ENCODE results near the gene HUNK.

The HUNK gene

DNA sequence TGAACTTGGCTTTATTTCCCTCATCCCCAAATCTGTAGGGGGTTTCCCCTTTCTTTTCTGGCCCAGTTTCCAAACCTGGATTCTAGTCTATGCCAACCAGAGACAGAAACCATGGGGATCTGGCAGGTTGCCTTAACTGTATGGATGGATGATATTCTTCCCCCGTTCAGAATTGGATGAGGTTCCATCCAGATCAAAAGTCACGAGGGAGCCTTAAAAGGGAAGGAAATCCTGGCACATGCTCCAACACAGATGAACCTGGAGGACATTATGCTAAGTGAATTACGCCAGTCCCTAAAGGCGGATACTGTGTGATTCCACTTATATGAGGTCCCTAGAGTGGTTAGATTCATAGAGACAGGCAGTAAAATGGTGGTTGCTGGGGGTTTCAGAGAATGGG lies 124.4 kb downstream of the HUNK start:
- TF ChIP-seq, protein P1, sequence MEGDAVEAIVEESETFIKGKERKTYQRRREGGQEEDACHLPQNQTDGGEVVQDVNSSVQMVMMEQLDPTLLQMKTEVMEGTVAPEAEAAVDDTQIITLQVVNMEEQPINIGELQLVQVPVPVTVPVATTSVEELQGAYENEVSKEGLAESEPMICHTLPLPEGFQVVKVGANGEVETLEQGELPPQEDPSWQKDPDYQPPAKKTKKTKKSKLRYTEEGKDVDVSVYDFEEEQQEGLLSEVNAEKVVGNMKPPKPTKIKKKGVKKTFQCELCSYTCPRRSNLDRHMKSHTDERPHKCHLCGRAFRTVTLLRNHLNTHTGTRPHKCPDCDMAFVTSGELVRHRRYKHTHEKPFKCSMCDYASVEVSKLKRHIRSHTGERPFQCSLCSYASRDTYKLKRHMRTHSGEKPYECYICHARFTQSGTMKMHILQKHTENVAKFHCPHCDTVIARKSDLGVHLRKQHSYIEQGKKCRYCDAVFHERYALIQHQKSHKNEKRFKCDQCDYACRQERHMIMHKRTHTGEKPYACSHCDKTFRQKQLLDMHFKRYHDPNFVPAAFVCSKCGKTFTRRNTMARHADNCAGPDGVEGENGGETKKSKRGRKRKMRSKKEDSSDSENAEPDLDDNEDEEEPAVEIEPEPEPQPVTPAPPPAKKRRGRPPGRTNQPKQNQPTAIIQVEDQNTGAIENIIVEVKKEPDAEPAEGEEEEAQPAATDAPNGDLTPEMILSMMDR (IDR thresholded peaks at IDR 0.05; ENCODE audit: low read depth, low read length) = no peak
- no peak overlapping the region for H3K4me3 ChIP-seq (ENCODE audit: low read depth, low read length)

DNA sequence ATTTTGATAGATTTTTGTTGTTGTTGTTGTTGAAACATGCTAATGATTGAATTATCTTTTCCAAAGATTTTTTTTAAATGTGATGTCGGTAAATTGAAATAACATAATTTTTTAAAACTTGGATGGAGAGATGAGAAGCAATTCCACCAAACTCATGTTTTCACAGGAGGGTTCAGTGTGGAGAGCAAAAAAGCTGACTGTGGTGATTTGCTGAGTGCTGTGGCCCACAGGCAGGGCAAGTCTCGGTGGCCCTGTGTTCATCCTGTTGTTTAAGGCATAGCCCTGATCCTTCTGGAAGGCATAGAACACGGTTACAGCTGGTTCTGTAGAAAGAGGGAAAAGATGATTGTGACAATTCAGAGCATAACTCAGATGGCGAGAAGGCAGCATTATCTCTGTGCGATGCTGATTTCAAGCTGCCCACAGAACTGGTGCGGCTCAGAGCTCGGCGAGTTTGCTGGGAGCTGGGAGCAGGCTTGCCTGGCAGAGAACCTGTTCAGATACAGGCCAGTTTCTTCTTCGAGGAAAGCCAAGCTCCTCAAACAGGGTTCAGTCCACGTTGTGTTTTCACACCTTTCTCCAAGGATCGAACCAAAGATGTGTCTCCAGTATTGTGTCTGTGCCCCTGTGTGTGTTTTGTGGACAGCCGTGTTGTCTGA lies 127.1 kb downstream of the HUNK start:
- TF ChIP-seq, protein P1 (IDR thresholded peaks at IDR 0.05; ENCODE audit: low read depth, low read length) = no peak
- no peak overlapping the region for H3K4me3 ChIP-seq (ENCODE audit: low read depth, low read length)

DNA sequence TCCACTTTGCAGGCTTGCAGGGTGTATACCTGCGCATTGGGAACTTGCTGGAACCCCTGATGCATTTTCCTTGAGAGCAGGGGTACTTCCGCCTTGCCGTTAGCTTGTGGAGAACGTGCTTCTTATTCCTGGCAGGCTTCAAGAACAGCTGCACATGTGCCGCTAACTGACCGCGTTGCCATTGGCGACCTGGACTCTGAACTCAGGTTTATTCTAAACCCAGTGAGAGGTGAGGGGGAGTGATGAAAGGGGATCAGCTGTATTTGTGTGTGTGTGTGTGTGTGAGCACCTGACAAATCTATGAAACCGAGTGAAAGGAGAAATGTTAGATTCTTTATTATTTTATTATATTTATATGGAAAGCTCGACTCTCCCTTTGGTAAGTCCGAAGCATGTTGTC lies 128.6 kb downstream of the HUNK start:
- TF ChIP-seq, protein P1 (IDR thresholded peaks at IDR 0.05; ENCODE audit: low read depth, low read length) = no peak
- no peak overlapping the region for H3K4me3 ChIP-seq (ENCODE audit: low read depth, low read length)

DNA sequence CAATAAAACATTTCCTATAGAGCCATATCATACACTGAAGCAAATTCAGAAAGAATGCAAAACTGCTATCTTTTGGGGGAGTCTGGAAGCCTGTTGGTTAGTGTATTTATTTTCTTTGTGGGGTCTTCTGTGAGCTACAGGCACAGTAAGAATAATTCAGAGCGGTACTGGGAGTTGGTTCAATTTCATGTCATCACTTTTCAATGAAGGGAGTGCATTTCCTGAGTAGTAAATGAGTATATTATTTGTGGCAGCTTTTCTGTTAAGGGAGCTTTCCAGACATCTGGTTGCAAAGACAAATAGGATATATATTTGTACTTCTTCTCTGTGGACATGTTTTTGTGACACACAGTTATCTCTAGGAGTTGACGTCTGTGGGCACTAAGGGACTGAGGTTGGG lies 130.6 kb downstream of the HUNK start:
- no peak overlapping the region for H3K4me3 ChIP-seq (ENCODE audit: low read depth, low read length)
- TF ChIP-seq, protein P1 (IDR thresholded peaks at IDR 0.05; ENCODE audit: low read depth, low read length) = no peak

DNA sequence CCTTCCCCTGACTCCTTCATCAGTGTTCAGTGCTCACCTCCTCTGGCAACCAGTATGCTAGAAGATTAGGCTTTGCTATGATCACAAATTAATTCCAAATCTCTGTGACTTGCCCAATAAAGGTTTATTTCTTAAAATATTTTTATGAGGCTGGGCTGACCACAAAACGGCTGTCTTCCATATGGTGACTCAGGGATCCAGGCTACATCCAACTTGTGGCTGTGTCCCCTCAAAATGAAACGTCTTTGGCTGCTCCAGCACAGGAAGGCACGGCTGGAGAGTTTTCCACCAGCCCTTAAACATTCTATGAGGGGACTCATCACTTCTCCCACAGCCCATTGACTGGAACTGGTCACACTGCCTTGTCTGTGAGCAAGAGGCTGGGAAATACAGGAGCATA lies 131.5 kb downstream of the HUNK start:
- TF ChIP-seq, protein P1 (IDR thresholded peaks at IDR 0.05; ENCODE audit: low read depth, low read length) = no peak

DNA sequence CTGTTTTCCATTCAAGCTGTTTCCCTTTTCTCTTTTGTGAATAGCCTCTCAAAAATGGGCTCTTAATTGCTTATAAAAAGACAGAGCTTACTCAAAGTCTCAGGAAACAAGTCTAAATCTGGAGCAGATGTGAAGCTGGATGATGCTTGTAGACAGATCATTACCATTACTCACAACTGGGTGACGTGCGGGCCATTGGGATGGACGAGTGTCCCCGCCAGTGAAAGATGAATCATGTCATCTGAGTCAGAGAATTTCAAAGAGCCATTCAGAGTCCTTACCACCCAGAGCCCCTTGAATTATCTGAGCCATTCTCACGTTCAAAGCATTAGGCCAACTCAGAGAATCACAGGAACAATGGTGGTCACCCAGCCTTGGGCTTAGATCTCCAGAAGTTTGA lies 134.6 kb downstream of the HUNK start:
- TF ChIP-seq, protein P1 (IDR thresholded peaks at IDR 0.05; ENCODE audit: low read depth, low read length) = no peak
- no peak overlapping the region for H3K4me3 ChIP-seq (ENCODE audit: low read depth, low read length)

More for the DNA sequence above, 131.5 kb downstream of the HUNK start:
- H3K4me3 ChIP-seq (ENCODE audit: low read depth, low read length) = no peak overlapping the region

DNA sequence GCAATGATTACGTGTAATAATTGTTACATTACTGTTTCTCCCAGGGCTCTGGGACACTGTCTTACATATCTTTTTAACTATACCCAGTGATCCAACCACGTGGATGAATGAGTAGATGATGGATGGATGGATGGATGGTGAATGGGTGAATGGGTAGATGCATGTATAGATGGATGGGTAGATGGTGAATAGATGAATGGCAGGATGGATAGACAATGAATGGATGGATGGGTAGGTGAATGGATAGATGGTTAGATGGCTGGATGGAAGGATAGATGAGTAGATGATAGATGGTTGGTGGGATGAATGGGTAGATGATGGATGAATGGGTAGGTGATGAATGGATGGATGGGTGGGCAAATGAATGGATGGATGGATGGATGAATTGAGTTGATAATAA lies 135.9 kb downstream of the HUNK start:
- TF ChIP-seq, protein P1 (IDR thresholded peaks at IDR 0.05; ENCODE audit: low read depth, low read length) = no peak
- no peak overlapping the region for H3K4me3 ChIP-seq (ENCODE audit: low read depth, low read length)
